ENCODE results near the gene VPS13D.
A peak's percentile ranks its signal among the peaks of the same experiment; 100 is the strongest.
"Not testable (repeated sequence)": the region's sequence is repeated elsewhere in the genome, so short reads cannot be mapped to it uniquely, and the experiment has no call there.

Gene VPS13D

DNA sequence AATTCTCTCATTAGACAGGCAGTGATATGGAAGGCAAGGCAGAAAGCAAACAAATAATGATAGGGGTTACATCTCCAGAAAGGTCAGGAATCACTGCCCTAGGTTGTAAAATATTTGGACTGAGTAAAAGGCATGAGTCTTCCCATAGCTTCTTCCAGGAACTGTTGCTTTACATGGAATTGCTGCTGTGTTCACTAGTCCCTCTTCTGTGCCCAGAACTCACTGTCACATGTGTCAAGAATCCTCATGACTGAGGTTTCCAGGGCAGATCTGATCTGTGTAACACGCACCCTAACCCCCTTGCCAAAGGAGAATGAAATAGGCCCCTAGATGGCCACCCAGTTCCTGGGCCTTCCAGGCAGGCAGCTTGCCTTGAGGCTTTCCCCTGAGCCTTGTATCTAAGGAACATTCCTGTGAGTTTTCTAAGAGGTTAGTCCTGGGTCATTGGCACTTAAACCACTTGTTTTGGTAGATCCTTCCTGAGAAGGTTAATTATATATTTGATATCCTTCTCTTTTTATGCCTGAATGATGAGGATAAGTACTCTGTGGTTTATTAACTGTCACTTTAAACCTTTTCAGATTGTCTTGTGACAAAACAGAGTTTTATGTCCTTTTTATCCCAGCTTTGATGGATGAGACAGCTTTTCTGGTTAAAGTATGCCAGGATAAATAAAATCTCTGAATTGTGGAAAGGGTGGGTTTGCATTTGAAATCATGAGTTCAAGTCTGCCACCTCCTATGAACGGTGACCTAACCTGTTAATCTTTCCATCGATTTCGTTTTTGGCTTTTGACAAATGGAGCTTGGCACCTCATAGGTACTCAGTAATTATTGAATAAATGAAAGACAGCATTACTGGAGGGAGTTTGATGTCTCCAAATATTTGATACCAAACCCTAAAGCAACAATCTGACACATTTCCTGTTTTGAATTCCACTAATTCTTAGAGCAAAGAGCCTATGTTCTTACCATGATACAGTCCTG, 224.9 kb downstream of the VPS13D start:
- ATAC-seq: no peak

DNA sequence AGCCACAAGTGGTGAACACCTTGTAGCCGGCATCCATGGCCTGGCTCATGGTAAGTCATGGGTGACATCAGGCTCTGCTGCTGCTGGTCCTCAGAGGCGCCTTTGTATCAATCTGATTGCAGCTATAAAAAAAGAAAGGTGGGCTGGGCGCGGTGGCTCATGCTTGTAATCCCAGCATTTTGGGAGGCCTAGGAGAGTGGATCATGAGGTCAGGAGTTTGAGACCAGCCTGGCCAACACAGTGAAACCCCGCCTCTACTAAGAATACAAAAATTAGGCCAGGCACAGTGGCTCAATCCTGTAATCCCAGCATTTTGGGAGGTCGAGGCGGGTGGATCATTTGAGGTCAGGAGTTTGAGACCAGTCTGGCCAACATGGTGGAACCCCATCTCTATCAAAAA, 226.3 kb downstream of the VPS13D start:
- ATAC-seq: not testable (repeated sequence)

DNA sequence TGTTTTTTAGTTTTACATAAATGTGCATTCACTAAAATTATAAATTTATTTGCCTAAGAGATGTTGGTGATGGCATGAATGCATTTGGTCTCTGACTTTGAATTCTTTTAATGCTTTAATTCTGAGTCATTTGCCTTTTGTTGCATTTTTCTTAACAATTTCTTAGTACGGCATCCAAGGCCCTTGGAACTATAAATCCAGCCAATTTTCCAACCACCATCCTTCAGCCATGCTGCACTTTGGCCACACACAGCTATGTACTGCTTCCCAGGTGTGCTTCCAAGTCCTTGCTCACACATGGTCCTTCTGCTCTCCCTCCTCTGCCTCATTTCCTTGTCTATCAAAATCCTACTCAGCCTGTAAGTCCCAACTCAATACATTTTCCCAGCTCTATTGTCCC, 227.1 kb downstream of the VPS13D start:
- no peak for ATAC-seq

DNA sequence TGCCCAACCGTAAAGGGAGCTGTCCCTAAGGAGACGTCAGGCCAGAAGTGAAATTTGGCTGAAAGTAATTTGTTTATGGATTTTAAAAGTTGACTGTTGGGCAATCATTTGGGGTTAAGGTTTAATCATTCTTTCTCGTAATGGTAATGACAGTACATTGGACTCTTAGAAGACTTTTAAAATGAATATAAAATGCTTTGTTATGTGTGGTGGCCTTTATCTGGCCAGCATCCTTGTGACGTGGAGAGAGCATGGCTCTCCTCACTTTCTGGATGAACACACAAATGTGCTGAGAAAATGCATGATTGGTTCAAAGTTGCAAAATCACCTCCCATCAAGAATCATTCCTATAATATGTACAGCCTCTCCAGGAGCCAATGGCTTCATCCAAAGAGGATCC, 227.9 kb downstream of the VPS13D start:
- no peak for ATAC-seq

DNA sequence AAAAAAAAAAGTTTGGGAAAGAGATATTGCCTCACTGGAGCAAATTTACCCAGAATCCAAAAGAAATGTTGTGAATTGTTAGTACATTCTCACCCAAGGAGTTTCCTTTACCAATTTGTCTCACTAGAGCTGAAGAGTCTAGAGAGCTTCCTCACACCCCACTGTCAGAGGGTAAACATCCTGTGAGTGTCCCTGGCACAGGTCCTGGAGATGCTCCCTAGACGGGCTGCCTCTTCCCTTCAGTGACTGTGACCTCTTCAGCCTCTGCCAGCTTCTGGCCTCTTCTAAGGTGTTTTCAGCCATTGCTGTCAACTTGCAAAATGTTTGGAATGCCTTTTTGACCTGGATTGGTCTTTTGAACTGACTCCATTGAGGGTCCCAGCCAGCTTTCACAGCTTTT, 228.7 kb downstream of the VPS13D start:
- ATAC-seq: no peak

DNA sequence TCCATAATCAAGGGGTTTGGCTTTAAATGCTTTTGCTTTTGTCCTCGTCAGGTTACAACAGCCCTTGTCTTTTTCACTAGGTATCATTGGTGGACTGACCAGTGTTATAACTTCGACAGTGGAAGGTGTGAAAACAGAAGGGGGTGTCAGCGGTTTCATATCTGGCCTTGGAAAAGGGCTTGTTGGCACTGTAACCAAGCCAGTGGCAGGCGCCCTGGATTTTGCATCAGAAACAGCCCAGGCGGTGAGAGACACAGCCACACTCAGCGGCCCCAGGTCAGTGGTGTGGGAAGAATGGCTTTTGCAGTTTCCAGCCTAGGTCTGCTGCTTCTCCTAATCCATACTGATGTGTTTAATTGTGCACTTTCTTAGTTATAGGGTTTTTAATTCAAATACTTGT, 230.3 kb downstream of the VPS13D start:
- no peak for ATAC-seq

DNA sequence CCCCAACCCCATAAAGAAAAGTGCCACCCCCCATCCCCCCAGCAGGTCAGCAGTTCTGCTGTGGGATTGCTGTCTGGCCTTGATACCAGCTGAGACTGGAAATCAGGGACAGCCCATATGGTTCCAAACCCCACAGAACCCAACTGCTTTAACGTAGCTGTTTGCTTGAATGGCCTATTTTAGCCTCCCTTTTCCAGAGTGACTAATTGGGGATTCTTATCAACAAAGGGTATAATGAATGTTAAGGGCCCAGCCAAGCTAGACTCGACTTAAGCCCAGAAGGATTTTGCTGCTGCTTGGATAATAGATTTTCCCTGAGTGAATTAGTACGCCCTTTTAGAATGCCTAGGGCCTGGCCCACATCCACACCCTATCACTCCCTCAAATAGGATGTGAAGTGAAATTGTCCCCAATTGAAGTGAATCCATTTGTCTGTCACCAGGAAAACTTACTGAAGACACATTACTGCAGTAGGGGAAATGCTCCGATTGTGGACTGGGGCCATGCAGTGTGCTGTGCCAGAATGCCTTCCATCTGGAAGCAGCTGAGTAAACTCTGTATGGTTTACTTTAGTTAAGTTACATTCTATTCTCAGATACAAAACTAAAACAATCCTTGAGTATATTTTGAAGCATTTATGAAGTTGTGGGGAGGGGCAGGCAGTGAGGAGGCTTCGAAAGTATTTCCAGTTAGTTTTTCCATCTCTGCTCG, 231.2 kb downstream of the VPS13D start:
- ATAC-seq: no peak

DNA sequence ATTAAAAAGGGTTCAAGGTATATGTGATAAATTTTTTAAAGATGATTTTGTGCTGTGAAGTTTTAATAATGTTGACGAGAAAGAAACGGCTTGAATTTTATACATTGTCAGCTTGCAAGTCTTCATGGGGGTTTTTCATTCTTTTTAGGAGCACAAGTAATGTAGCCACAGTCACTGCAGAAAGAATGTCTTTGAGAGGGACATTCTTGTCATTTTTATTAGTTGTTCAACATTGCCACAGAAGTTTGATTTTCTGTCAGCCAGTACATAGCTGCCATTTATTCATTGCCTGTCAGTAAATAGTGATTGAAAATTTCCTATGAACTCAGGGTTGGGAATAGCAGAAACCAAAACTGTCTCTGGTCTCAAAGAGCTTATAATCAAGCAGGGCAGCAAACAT, 231.9 kb downstream of the VPS13D start:
- ATAC-seq: no peak

DNA sequence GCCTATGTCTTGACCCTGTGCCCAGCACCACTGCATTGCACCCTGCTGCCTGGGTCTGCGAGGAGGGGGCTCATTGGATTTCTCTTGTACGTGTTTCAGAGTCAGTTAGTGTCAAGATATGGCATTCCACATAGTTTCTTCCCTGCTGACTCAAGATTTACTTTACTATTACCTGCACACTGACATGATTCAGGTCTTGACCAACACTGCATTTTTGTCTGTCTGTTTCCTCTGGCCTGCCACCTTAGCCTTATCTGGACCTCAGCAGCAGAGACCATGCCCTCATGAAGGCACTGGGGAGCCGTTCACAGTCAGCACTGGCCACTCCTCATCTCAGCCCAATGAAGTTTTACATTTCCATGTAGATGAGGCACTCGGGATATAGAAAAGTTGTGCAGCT, 232.8 kb downstream of the VPS13D start:
- ATAC-seq: no peak

DNA sequence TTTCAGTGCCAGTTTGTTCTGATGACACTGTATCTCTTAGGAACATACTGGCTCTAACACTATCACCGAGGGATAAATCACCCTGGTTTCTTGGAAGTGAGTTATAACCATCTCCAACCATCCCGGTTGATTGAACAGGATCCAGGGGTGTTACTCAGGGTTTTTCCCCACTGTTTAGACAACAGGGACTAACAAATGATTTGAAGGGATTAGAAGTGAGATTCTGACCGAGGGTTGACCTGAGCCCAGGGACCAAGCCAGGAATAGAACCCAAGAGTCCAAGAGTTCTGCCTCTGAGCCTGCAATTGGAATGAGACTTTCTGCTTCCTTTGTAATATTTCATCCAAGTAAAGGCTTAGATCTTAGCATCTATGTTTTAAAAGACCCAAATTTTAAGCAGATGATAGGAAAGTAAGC, 234.2 kb downstream of the VPS13D start:
- ATAC-seq: no peak

DNA sequence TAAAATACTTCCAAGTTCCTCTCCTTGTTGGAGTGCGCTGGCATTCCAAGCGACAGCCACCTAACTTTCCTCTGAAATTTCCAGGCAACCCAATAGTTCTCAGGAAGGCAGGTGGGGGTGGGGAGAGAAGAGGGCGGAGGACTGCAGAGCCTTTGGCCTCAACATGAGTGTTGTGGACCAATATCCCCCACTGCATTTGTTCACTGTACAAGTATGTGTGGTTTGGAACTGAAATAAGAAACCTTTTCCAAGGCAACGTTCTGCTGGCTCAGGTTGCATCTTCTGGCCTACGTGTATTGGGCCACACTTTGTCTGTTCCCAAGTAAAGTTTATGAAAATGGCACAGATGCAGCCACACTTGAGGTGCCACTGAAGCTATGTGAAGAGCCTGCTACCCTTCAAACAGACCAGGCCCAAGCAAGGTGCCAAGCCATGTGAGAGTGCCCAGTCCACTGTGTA, 234.8 kb downstream of the VPS13D start:
- no peak for ATAC-seq

DNA sequence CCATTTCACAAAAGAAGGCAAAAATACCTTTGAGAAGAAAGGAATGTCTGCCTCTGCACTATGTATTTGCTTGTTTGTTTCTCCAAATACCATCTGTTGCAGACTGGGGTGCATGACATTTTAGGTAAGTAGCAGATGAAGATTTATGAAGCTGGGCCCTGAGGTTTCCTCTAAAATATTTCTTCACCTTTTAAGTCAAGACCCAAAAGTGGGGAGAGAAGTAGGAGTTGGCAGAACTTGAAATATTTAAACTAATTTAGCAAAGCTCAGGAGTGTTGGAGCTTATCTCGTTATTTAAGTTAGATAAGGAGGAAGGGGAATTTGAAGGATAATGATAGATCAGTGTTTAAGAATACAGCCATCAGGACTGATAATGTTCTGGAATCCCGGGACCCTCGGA, 235.3 kb downstream of the VPS13D start:
- no peak for ATAC-seq

DNA sequence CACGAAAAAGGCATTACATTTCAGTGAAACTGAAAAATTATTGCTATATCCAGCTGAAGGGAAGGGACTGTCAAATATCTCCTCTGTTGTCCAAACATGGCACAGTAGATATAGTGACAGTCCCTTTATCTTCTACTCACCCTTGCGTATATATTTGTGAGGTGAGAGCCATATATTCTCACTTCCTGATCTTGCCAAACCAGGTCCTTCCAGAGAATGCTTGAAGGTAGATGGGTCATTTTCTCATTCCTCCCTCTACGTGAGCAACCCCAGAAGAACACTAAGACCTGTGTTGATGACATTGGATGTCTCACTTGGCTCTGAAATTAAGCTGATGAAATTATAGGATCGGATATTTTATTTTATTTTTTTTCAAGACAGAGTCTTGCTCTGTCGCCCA, 237.0 kb downstream of the VPS13D start:
- no peak for ATAC-seq

DNA sequence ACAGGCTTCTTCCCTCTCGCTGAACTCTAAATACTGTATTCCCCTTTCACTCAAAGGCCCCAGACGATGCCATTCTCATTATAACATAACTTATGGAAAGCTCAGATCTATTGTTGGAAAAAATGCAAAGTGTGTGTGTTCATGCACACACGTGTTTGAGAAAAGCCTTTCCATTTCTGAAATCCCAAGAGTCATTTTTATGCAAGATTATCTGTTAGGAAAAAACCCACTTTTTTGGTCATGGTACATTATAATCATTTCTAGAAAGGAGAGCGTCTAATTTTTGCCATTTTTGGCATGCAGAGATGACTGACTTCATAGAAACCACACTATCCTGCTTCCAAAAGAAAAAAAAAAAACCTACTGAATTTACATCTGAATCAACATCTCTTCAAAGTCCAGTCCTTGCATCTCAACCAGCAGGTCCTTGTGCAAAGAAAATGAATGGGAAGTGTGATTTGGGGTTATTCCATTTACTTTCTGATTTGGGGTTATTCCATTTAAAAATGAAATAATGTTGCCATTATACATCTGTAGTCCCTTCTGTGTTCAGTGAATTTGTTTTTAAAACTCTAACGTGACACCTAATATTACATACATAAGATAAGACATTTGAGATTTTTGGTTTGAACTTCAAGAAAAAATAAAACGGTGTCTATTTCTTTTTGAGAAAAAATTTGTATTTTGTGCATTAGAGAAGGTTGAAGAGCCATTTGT, 237.9 kb downstream of the VPS13D start:
- ATAC-seq: no peak

DNA sequence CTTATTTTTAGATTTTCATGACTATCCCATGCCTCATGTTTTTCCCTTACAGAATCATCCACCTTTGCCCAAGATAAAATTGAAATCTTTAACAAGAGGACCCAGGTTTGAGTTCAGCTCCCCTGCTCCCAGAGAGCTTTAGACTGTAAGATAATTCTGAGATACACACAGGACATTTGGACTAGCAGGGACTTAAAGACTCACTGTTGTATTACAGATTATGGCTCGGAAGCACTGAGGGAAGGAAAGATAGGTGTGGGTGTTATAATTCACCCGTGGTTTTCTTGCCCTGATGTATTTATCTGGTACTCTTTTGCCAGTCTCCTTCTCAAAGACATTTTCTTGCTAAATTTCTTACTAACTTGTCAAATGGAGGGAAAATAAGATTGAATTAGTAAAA, 238.5 kb downstream of the VPS13D start:
- ATAC-seq: no peak

DNA sequence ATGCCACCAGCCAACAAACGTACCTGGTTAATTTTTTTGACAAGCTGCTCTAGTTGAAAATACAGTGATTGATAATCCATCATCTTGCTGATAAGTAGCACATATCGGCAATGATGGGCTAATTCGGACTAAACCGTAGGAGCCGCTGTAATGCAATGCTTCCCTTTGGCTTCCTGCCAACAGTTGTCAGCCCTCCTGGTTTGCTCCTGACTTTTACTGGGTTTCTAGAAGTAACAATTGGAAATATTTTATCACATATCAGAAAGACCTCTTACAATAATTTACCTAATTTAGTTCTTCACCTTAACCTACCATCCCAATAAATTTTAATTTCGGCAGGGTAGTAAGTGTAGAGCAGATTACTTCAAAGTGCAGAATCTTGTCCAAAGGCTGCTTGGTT, 239.7 kb downstream of the VPS13D start:
- ATAC-seq: no peak

DNA sequence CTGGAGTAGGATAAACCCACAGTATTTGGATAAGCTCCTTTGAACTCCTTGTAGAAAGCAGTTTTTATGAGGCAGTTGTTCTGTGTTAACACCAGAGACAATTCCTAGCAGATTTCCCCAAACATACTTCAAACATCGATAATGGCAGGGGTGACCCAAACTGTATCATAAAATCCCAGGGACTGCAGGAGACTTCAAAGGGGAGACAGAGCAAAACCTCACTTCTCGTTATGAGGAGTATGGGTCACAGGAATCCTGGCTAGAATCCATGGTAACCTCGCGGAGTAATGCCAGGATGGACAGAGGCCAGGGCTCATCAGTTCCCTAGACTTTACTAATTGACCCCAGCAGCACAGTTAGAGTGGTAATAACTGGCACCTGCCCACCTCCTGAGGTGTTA, 240.2 kb downstream of the VPS13D start:
- no peak for ATAC-seq

DNA sequence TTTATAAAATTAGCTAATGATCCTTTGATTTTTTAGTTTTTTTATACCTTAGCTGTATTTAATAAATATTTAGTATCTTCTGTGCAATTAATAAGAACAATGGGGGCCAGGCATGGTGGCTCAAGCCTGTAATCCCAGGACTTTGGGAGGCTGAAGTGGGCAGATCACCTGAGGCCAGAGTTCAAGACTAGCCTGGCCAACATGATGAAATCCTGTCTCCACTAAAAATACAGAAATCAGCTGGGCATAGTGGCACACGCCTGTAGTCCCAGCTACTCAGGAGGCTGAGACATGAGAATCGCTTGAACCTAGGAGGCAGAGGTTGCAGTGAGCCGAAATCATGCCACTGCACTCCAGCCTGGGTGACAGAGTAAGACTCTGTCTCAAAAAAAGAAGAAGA, 241.1 kb downstream of the VPS13D start:
- ATAC-seq: not testable (repeated sequence)

DNA sequence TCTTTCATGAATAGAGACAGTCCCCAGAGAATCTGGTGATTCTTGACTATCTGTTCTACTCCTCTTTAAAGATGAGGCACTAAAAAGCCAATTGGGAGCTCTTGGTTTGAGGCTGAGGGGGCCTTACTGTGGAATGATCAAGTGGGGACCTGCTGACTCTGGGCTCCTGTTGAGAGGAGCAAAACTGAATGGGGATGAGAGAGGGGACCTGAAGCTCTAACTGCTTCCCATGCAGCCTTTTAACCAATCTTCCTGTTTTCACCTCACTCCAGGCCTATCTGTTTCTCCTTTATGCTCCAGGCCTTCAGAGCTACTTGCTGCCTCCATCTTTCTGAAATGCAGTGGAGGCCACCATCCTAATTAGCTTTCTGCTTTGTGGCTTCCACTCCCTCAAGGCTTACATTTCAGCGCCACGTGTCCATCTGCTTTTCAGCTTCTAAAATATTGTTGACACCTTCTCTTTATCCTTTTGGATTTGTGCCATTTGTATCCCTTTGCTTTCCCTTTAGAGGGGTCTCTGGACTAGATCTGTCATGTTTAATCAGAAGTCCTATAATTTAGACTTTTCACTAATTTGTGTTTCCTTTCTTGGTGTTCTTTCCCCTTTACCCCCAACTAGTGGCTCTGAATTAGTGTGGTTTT, 242.4 kb downstream of the VPS13D start:
- no peak for ATAC-seq

DNA sequence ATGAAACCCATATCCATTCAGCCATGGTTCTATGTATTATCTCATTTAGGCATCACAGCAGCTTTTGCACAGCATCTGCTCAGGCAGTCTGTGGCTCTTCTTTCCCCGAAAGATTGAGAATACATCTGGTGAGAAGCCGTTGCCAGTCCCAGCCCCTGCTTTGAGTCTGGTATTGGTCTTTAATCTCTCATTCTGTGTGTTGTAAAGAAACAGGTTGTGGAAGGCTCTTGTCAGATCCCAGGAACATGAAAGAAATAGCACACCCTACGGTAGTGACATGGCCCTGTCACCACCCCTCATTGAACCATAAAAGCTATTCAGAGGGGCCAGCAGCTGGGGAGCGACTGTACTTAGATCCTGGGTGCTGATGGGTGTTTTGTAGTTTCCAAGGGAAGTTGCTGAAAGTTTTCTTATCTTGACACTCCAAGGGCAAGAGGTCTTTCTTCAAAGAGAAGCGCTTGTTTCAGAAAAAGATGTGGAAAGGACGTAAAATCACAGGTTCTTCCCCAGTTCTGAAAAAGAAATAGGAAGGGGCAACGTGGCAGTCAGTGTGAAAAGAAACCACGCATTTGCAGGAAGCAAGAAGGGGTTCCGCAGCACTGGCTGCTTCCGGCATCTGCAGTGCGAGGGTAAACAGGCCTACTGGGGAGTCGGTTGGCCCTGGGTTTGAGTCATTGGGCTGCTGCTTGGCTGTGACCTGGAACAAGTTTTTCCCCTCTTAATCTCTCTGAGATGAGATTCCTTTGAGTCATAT, 243.1 kb downstream of the VPS13D start:
- ATAC-seq: peak; percentile 92 to 96

DNA sequence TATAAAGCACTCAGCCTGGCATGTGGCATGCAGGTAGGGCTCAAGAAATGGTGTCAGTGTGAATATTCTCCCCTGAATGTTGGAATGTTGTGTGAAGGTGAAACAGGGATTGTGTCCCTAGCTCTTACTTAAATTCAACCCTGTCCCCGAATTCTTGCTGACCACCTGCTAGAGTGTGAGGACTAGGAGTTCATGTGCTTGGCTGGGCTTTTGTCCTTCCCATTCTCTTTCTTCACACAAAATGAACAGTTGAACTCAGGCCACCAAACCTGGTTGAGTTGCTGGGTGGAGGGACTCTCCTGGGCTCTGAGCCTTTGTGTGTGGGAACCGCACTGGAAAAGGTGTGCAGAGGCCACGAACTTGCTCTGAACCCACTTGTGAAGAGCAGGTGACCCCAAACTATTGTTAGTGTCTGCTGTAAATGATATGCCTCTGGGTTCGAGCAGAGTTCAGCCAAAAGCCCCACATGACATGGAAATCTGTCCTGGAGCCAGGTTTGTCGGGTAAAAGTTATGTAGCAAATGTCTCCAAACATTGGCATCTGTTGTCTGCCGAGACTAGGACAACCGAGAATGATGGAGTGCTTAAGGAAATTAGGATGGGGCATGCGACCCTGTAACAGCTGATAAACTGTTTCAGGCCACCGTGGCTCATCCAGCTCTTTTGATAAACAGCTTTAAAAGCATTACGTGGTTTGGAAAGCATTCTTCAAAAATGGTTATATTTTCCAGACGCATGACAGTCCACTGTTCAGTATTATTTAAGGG, 243.9 kb downstream of the VPS13D start:
- no peak for ATAC-seq
